SK-N-SH treated with all-trans-retinoic acid at 6 μM for 48 hours (cell line): ENCODE data around the gene STAT5A.

ENCODE experiments used
- ATAC-seq: fragments of 200-7000 bp; cut with Tn5 transposase; 3 replicates; pipeline ENCODE4 v1.9.1; 2020; ENCODE audit warnings: mild to moderate bottlenecking, moderate library complexity
- BACH2 ChIP-seq: fragments of 250-450 bp; sonication (Bioruptor Pico); IDR thresholded peaks from 2 replicates; pipeline ENCODE4 v1.9.0; 2021; ENCODE audit warnings: mild to moderate bottlenecking, borderline replicate concordance
- CSDC2 ChIP-seq: fragments of 250-450 bp; sonication (Bioruptor Pico); IDR thresholded peaks from 2 replicates; pipeline ENCODE4 v1.5.0; 2020; ENCODE audit warnings: mild to moderate bottlenecking, moderate library complexity
- ESRRG ChIP-seq: fragments of 250-450 bp; sonication (Bioruptor Pico); IDR thresholded peaks from 2 replicates; pipeline ENCODE4 v1.6.1; 2021; ENCODE audit warnings: mild to moderate bottlenecking
- GLIS3 ChIP-seq: fragments of 250-450 bp; sonication (Bioruptor Pico); IDR thresholded peaks from 2 replicates; pipeline ENCODE4 v1.5.0; 2020; ENCODE audit warnings: mild to moderate bottlenecking, moderate library complexity
- ISL1 ChIP-seq: fragments of 250-450 bp; sonication (Bioruptor Pico); IDR thresholded peaks from 2 replicates; pipeline ENCODE4 v2.1.2; 2022; ENCODE audit warnings: mild to moderate bottlenecking, moderate library complexity
- OSR1 ChIP-seq: fragments of 250-450 bp; sonication (Bioruptor Pico); IDR thresholded peaks from 2 replicates; pipeline ENCODE4 v1.8.0; 2022; ENCODE audit warnings: moderate library complexity, mild to moderate bottlenecking, inconsistent platforms
- SNAI2 ChIP-seq: fragments of 250-450 bp; sonication (Bioruptor Pico); IDR thresholded peaks from 2 replicates; pipeline ENCODE4 v1.5.0; 2020; ENCODE audit warnings: mild to moderate bottlenecking, moderate library complexity
- TCF4 ChIP-seq: fragments of 250-450 bp; sonication (Bioruptor Pico); IDR thresholded peaks from 2 replicates; pipeline ENCODE4 v1.8.0; 2021; ENCODE audit warnings: mild to moderate bottlenecking, moderate library complexity, borderline replicate concordance
- TOX ChIP-seq: fragments of 250-450 bp; sonication (Bioruptor Pico); IDR thresholded peaks from 2 replicates; pipeline ENCODE4 v1.8.0; 2021; ENCODE audit warnings: mild to moderate bottlenecking, moderate library complexity, borderline replicate concordance
- ZC3H10 ChIP-seq: fragments of 250-450 bp; sonication (Bioruptor Pico); IDR thresholded peaks from 2 replicates; pipeline ENCODE4 v1.5.1; 2021; ENCODE audit warnings: mild to moderate bottlenecking, moderate library complexity
- ZFP3 ChIP-seq: fragments of 250-450 bp; sonication (Bioruptor Pico); IDR thresholded peaks from 2 replicates; pipeline ENCODE4 v1.5.0; 2020; ENCODE audit warnings: mild to moderate bottlenecking, moderate library complexity
- ZFP30 ChIP-seq: fragments of 450-650 bp; formaldehyde crosslinking; IDR thresholded peaks from 2 replicates; pipeline ENCODE4 v1.5.0; 2022; ENCODE audit warnings: mild to moderate bottlenecking, moderate library complexity
- ZNF565 ChIP-seq: fragments of 450-650 bp; formaldehyde crosslinking; conservative IDR thresholded peaks from 2 replicates; pipeline ENCODE4 v1.5.0; 2020; ENCODE audit warnings: low read depth, mild to moderate bottlenecking, moderate library complexity
- ZNF70 ChIP-seq: fragments of 450-650 bp; formaldehyde crosslinking; IDR thresholded peaks from 2 replicates; pipeline ENCODE4 v1.5.0; 2020; ENCODE audit warnings: mild to moderate bottlenecking, moderate library complexity
- ZNF8 ChIP-seq: fragments of 450-650 bp; formaldehyde crosslinking; IDR thresholded peaks from 2 replicates; pipeline ENCODE4 v1.5.0; 2020; ENCODE audit warnings: mild to moderate bottlenecking, moderate library complexity
- TF ChIP-seq, protein P1 (sequence below): fragments of 250-450 bp; sonication (Bioruptor Pico); IDR thresholded peaks from 2 replicates; pipeline ENCODE4 v1.8.0; 2020; ENCODE audit warnings: mild to moderate bottlenecking, moderate library complexity, borderline replicate concordance
- TF ChIP-seq, protein P2 (sequence below): fragments of 250-450 bp; sonication (Bioruptor Pico); IDR thresholded peaks from 2 replicates; pipeline ENCODE4 v1.5.1; 2020; ENCODE audit warnings: low read depth, mild to moderate bottlenecking, moderate library complexity
- TF ChIP-seq, protein P3 (sequence below): fragments of 250-450 bp; sonication (Bioruptor Pico); IDR thresholded peaks from 2 replicates; pipeline ENCODE4 v1.5.1; 2021; ENCODE audit warnings: mild to moderate bottlenecking, moderate library complexity
- TF ChIP-seq, protein P4 (sequence below): fragments of 250-450 bp; sonication (Bioruptor Pico); IDR thresholded peaks from 2 replicates; pipeline ENCODE4 v1.8.0; 2021; ENCODE audit warnings: low read depth, mild to moderate bottlenecking, moderate library complexity, borderline replicate concordance

STAT5A gene

DNA sequence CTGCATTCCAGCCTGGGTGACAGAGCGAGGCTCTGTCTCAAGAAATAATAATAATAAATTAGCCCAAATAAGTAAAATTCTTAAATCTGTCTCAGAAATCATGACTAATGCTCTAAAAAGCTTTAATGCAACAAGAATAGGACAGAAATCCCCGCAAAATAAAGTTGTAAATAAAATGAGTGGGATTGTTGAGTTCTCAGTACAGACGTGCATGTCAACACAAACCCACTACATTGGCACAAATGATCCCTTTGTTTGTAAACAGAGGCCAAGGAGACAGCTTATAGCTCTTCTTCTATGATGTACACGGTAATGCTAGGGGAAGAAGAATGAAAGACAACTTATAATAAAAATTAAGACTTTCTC is 18.1 kb upstream of the STAT5A start:
- TF ChIP-seq TOX (CRISPR knock-in tag), result no peak
- ATAC-seq, result no peak

DNA sequence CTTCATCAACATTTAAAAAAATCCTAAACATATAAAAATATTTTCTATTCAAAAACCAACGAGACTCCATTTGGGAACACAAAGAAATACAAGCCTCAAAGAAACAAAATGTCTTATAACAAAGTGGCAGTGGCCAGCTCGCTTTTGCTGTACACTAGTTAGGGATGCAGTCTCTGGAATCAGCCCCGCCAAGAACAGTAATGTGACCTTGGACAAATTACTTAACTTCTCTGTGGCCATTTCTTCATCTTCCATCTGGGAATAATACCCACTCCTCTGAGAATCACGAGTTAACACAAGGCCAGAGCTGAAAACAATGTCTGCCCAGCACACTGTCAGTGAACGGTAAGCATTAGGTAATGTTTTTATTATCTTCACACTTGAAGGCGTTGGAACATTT is 17.7 kb upstream of the STAT5A start:
- no peak for ATAC-seq
- TF ChIP-seq BACH2 (CRISPR knock-in tag) (no peak), TCF4 (CRISPR knock-in tag) (no peak), TOX (CRISPR knock-in tag) (no peak), ISL1 (CRISPR knock-in tag) (no peak), ZNF70 (CRISPR knock-in tag) (no peak), ZFP3 (CRISPR knock-in tag) (no peak), OSR1 (CRISPR knock-in tag) (no peak), ZFP30 (CRISPR knock-in tag) (no peak), CSDC2 (CRISPR knock-in tag) (no peak), ZNF8 (no peak)
- TF ChIP-seq, protein P1, sequence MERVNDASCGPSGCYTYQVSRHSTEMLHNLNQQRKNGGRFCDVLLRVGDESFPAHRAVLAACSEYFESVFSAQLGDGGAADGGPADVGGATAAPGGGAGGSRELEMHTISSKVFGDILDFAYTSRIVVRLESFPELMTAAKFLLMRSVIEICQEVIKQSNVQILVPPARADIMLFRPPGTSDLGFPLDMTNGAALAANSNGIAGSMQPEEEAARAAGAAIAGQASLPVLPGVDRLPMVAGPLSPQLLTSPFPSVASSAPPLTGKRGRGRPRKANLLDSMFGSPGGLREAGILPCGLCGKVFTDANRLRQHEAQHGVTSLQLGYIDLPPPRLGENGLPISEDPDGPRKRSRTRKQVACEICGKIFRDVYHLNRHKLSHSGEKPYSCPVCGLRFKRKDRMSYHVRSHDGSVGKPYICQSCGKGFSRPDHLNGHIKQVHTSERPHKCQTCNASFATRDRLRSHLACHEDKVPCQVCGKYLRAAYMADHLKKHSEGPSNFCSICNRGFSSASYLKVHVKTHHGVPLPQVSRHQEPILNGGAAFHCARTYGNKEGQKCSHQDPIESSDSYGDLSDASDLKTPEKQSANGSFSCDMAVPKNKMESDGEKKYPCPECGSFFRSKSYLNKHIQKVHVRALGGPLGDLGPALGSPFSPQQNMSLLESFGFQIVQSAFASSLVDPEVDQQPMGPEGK (CRISPR knock-in tag), result no peak
- TF ChIP-seq, protein P2, sequence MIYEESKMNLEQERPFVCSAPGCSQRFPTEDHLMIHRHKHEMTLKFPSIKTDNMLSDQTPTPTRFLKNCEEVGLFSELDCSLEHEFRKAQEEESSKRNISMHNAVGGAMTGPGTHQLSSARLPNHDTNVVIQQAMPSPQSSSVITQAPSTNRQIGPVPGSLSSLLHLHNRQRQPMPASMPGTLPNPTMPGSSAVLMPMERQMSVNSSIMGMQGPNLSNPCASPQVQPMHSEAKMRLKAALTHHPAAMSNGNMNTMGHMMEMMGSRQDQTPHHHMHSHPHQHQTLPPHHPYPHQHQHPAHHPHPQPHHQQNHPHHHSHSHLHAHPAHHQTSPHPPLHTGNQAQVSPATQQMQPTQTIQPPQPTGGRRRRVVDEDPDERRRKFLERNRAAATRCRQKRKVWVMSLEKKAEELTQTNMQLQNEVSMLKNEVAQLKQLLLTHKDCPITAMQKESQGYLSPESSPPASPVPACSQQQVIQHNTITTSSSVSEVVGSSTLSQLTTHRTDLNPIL (CRISPR knock-in tag), result no peak
- TF ChIP-seq, protein P3, sequence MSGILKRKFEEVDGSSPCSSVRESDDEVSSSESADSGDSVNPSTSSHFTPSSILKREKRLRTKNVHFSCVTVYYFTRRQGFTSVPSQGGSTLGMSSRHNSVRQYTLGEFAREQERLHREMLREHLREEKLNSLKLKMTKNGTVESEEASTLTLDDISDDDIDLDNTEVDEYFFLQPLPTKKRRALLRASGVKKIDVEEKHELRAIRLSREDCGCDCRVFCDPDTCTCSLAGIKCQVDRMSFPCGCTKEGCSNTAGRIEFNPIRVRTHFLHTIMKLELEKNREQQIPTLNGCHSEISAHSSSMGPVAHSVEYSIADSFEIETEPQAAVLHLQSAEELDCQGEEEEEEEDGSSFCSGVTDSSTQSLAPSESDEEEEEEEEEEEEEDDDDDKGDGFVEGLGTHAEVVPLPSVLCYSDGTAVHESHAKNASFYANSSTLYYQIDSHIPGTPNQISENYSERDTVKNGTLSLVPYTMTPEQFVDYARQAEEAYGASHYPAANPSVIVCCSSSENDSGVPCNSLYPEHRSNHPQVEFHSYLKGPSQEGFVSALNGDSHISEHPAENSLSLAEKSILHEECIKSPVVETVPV, result no peak
- TF ChIP-seq, all 23 proteins: peak for 0

DNA sequence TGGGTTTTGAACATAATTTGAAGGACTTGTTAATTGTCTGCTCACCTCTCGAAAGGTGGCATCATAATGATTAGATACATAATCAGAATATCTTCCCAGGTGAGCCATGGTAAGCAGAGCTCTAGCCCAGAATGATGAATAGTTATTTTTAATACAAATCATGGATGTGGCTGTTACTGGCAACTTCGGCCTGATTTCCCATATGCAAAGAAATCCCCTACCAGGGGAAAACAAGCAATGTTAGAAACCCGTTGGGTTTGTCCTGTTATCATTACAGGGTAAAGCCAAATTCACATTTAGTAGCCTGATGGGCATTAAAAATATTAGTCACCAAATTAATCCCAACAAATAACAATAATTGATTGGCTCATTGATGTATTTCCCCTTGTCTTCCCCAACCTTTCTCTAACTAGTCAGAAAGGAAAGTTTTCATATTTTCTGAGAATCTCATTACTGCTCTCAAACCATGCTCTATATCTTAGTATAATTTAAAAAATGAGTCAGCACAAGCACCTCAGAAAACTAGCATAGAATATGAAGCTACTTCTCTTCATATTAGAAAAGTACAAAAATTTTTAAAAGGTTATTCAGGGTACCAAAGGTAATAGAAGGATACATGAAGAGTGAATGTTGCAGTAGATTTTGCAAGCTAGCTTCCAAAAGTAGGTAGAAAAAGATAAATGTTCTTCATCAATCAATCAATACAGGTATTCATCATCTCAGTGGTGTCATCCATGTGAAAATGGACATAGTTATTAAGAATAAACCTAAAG is 17.1 kb upstream of the STAT5A start:
- ATAC-seq, result no peak
- TF ChIP-seq TCF4 (CRISPR knock-in tag) (no peak), TOX (CRISPR knock-in tag) (no peak), ZNF565 (CRISPR knock-in tag) (no peak), GLIS3 (CRISPR knock-in tag) (no peak), OSR1 (CRISPR knock-in tag) (no peak), BACH2 (CRISPR knock-in tag) (no peak), ZC3H10 (no peak), SNAI2 (CRISPR knock-in tag) (no peak), CSDC2 (CRISPR knock-in tag) (no peak), ZNF8 (no peak), ISL1 (CRISPR knock-in tag) (no peak), ZFP3 (CRISPR knock-in tag) (no peak), ESRRG (CRISPR knock-in tag) (no peak)
- TF ChIP-seq, protein P4, sequence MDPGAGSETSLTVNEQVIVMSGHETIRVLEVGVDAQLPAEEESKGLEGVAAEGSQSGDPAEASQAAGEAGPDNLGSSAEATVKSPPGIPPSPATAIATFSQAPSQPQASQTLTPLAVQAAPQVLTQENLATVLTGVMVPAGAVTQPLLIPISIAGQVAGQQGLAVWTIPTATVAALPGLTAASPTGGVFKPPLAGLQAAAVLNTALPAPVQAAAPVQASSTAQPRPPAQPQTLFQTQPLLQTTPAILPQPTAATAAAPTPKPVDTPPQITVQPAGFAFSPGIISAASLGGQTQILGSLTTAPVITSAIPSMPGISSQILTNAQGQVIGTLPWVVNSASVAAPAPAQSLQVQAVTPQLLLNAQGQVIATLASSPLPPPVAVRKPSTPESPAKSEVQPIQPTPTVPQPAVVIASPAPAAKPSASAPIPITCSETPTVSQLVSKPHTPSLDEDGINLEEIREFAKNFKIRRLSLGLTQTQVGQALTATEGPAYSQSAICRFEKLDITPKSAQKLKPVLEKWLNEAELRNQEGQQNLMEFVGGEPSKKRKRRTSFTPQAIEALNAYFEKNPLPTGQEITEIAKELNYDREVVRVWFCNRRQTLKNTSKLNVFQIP (CRISPR knock-in tag), result no peak
- TF ChIP-seq, protein P3, result no peak
- TF ChIP-seq, protein P1 (CRISPR knock-in tag), result no peak
- TF ChIP-seq, protein P2 (CRISPR knock-in tag), result no peak
